PC-9 (cell line): ENCODE measurements around the gene EYS. TPM values are rescaled to one million over a fixed set of nuclear protein-coding genes. Genes with fewer than 3 reads are reported as not detected.

Experiments used
- BruUV-seq: library from RNA; stranded (reverse); fragments of 400-500 nt; replicated peaks from 2 replicates; lab custom pipeline; 2021; lab: Mats Ljungman, UMichigan
- CTCF ChIA-PET: fragments of 300-600 bp; sonication (Branson Sonifier 250); formaldehyde crosslinking; loops from one replicate; lab custom pipeline; 2022; ENCODE audit warnings: antibody characterized with exemption; lab: Charles Lee
- POLR2A ChIA-PET: fragments of 300-600 bp; sonication (Branson Sonifier 250); formaldehyde crosslinking; loops from one replicate; lab custom pipeline; 2022; ENCODE audit warnings: antibody characterized with exemption; ENCODE audit not compliant: unreplicated experiment; lab: Charles Lee
- DNase-seq, 2 experiments: peaks; one replicate each; pipeline versions ENCODE4 v3.0.0 to v3.0.0-alpha.2; 2015 to 2022; ENCODE audit warnings: mixed read lengths in 1 of 2
- H2AFZ ChIP-seq: fragments of 200-600 bp; sonication (generic); 2 replicates; pipeline ENCODE4 v1.8.1; 2017; ENCODE audit warnings: antibody characterized with exemption
- H3F3A ChIP-seq: fragments of 200-600 bp; sonication (generic); 2 replicates; pipeline ENCODE4 v1.8.1; 2017; ENCODE audit warnings: antibody characterized with exemption, mild to moderate bottlenecking, low read depth; ENCODE audit not compliant: insufficient read depth
- H3K27ac ChIP-seq: fragments of 200-600 bp; sonication (generic); 2 replicates; pipeline ENCODE4 v1.6.1; 2016; ENCODE audit warnings: mixed run types
- H3K27me3 ChIP-seq: fragments of 200-600 bp; sonication (generic); 2 replicates; pipeline ENCODE4 v1.6.1; 2016; ENCODE audit warnings: low read depth, mixed run types; ENCODE audit not compliant: insufficient read depth
- H3K36me3 ChIP-seq: fragments of 200-600 bp; sonication (generic); 2 replicates; pipeline ENCODE4 v1.6.1; 2016; ENCODE audit warnings: low read depth, mixed run types
- H3K4me1 ChIP-seq: fragments of 200-600 bp; sonication (generic); replicated peaks from 2 replicates; pipeline ENCODE4 v1.6.1; 2016; ENCODE audit warnings: mixed run types; ENCODE audit not compliant: insufficient read depth
- H3K4me2 ChIP-seq: fragments of 200-600 bp; sonication (generic); 2 replicates; pipeline ENCODE4 v1.6.1; 2017; ENCODE audit warnings: mixed run types
- H3K4me3 ChIP-seq: fragments of 200-600 bp; sonication (generic); 2 replicates; pipeline ENCODE4 v1.6.1; 2016; ENCODE audit warnings: mixed run types
- H3K79me2 ChIP-seq: fragments of 200-600 bp; sonication (generic); 2 replicates; pipeline ENCODE4 v1.6.1; 2017; ENCODE audit warnings: low read depth, mixed run types
- H3K9me2 ChIP-seq: fragments of 200-600 bp; sonication (generic); 2 replicates; pipeline ENCODE4 v1.8.1; 2017; ENCODE audit warnings: mild to moderate bottlenecking; ENCODE audit not compliant: insufficient read depth
- H3K9me3 ChIP-seq: fragments of 200-600 bp; sonication (generic); 2 replicates; pipeline ENCODE4 v1.8.1; 2016; ENCODE audit warnings: low read depth; ENCODE audit not compliant: insufficient read depth
- H4K20me1 ChIP-seq: fragments of 200-600 bp; sonication (generic); 2 replicates; pipeline ENCODE4 v1.8.1; 2017; ENCODE audit not compliant: insufficient read depth
- EZH2 ChIP-seq: fragments of 200-600 bp; sonication (generic); IDR thresholded peaks from 2 replicates; pipeline ENCODE4 v1.8.0; 2017; ENCODE audit warnings: antibody characterized with exemption, low read depth
- intact Hi-C: fragments of 100-400 bp; cut with micrococcal nuclease; formaldehyde crosslinking; loops from one replicate; pipeline ENCODE4 v1.10.0; 2022; ENCODE audit not compliant: unreplicated experiment
- total RNA-seq: library from RNA; stranded (reverse); gene quantifications from 2 replicates; pipeline ENCODE4 v1.2.3, GENCODE V29; 2021
- TF ChIP-seq, protein P1 (sequence below): fragments of 200-600 bp; sonication (generic); conservative IDR thresholded peaks from 2 replicates; pipeline ENCODE4 v1.6.1; 2017; ENCODE audit warnings: mixed run types, antibody characterized with exemption, mild to moderate bottlenecking, moderate library complexity

Gene EYS
- total RNA-seq, 1 experiment from 2014 or later = not detected

DNA sequence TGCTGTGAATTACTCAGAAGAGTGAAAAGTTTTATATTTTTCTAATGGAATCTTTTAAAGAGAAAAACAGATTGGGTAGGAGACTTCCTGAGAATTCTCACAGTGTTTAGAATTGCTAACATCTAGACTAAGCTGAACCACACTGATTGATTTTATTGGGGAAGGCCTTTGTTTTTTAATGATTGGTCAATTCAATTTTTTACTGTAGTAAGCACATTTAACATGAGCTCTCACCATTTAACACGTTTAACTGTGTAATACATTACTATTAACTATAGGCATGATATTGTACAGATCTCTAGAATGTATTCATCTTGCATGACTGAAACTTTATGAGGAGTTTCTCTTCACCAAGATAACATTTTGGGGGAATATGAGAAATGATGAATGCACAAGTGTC is 1084.1 kb downstream of the EYS start:
- BruUV-seq = no TSS peak
- no peak overlapping the region for H3K4me3 ChIP-seq
- no peaks in the 10 kb centered on the region for H3K9me3 ChIP-seq
- H3K4me2 ChIP-seq = no peak overlapping the region
- ChIA-PET POLR2A (no interaction called here), CTCF (no interaction called here)
- H3K9me2 ChIP-seq = no peaks in the 10 kb centered on the region
- TF ChIP-seq EZH2 = no peak
- TF ChIP-seq, protein P1, sequence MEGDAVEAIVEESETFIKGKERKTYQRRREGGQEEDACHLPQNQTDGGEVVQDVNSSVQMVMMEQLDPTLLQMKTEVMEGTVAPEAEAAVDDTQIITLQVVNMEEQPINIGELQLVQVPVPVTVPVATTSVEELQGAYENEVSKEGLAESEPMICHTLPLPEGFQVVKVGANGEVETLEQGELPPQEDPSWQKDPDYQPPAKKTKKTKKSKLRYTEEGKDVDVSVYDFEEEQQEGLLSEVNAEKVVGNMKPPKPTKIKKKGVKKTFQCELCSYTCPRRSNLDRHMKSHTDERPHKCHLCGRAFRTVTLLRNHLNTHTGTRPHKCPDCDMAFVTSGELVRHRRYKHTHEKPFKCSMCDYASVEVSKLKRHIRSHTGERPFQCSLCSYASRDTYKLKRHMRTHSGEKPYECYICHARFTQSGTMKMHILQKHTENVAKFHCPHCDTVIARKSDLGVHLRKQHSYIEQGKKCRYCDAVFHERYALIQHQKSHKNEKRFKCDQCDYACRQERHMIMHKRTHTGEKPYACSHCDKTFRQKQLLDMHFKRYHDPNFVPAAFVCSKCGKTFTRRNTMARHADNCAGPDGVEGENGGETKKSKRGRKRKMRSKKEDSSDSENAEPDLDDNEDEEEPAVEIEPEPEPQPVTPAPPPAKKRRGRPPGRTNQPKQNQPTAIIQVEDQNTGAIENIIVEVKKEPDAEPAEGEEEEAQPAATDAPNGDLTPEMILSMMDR = no peak
- no peak overlapping the region for H3K27ac ChIP-seq
- H3K36me3 ChIP-seq = no peaks in the 10 kb centered on the region
- no peak for DNase-seq
- H2AFZ ChIP-seq = no peak overlapping the region
- no peaks in the 10 kb centered on the region for H3K27me3 ChIP-seq
- H3F3A ChIP-seq = no peaks in the 10 kb centered on the region
- no peaks in the 10 kb centered on the region for H3K4me1 ChIP-seq
- intact Hi-C loops = no loop called here
- no peaks in the 10 kb centered on the region for H3K79me2 ChIP-seq
- no peaks in the 10 kb centered on the region for H4K20me1 ChIP-seq

DNA sequence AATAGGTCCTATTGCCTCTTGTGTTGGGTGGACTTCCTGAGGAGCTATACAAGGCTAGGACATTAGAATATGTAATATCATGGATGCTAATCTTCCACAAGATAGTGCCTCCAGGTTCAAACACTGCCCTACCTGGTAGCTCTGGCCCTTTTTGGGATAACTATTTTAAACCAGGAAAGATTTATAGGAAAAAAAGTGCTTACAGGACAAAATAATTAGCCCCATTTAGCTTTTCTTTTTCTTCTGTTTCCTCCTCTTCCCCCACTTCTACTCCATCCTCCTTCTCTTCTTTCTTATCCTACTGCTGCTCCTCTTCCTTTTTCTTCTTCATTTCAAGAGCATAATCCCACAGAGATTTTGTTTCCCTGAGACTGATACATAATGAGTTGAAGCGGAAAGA is 1104.0 kb downstream of the EYS start:
- H3K4me3 ChIP-seq = no peak overlapping the region
- POLR2A ChIA-PET = no interaction called here
- BruUV-seq = no TSS peak
- no peaks in the 10 kb centered on the region for H3K27me3 ChIP-seq
- H3F3A ChIP-seq = no peaks in the 10 kb centered on the region
- no peak for TF ChIP-seq EZH2
- H3K36me3 ChIP-seq = no peaks in the 10 kb centered on the region
- intact Hi-C loops = no loop called here
- no peaks in the 10 kb centered on the region for H3K9me2 ChIP-seq
- no peaks in the 10 kb centered on the region for H3K4me1 ChIP-seq
- no peak for DNase-seq
- H3K4me2 ChIP-seq = no peak overlapping the region
- H3K9me3 ChIP-seq = no peaks in the 10 kb centered on the region
- no peak overlapping the region for H2AFZ ChIP-seq
- CTCF ChIA-PET = no interaction called here
- no peaks in the 10 kb centered on the region for H3K79me2 ChIP-seq
- no peaks in the 10 kb centered on the region for H4K20me1 ChIP-seq
- no peak overlapping the region for H3K27ac ChIP-seq

DNA sequence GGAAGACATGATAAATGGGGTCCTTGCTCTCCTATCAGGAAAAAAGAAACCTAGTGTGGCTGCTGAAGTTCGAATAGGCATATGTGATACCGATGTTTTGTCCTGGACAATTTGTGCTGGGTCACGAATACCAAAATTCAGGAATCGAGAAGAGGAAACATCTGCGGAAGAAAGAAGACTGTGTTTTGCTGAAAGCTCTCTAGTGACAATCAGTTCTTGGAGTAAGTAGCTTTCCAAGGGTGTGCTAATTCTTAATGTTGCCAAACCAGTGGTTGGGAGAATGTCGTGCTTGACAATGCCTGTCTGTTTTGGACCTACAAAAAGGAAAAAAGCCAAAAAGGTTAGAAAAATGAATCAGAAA is 1115.4 kb downstream of the EYS start:
- H3K4me2 ChIP-seq = no peak overlapping the region
- no peaks in the 10 kb centered on the region for H3K9me3 ChIP-seq
- POLR2A ChIA-PET = no interaction called here
- H3K4me1 ChIP-seq = no peaks in the 10 kb centered on the region
- H3K27ac ChIP-seq = no peak overlapping the region
- intact Hi-C loops = no loop called here
- no peak overlapping the region for H2AFZ ChIP-seq
- BruUV-seq = no TSS peak
- H3K4me3 ChIP-seq = no peak overlapping the region
- no peak for DNase-seq
- no peaks in the 10 kb centered on the region for H4K20me1 ChIP-seq
- no peaks in the 10 kb centered on the region for H3K79me2 ChIP-seq
- H3K36me3 ChIP-seq = no peaks in the 10 kb centered on the region
- 0 out of 2 replicates have a peak, but pooled peaks cover 4% of the 10 kb centered on the region for H3K9me2 ChIP-seq
- TF ChIP-seq, protein P1 = no peak
- no peak for TF ChIP-seq EZH2
- no peaks in the 10 kb centered on the region for H3F3A ChIP-seq
- no peaks in the 10 kb centered on the region for H3K27me3 ChIP-seq
- CTCF ChIA-PET = no interaction called here

DNA sequence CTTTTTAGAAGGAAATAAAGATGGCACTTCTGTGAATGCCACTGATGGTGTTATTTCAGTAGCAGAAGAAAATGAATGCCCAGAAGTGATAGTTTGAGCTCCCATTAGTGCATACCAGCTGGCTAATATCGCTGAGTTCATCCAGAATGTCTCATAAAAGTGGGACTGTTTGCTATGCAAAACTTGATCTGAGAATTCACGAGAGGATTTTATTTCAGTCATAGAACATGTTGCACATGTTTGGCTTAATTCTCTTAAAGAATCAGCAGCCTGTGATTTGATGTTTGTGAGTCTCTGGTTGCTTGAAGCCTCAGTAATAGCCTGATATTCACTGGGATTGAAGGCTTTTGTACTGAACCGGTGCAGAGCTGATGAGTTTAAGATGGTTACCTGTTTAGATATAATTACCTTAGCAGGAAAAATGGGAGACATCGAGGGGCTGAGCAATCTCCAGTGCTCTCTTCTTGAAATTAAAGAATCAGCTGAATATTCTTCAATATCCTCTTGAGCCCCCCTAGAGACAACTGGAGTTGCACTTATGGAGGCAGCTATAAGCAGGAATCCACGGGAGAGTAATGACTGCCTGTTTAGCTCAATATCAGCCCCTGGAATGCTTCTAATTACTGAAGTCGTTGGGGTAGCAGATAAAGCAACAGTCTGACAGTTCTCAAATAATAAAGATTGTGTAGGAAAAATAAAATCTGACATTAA is 1115.9 kb downstream of the EYS start:
- no peak for DNase-seq
- ChIA-PET POLR2A (no interaction called here), CTCF (no interaction called here)
- no peak overlapping the region for H3K4me2 ChIP-seq
- no peaks in the 10 kb centered on the region for H3K36me3 ChIP-seq
- H3K4me1 ChIP-seq = no peaks in the 10 kb centered on the region
- no peak overlapping the region for H2AFZ ChIP-seq
- H3K27me3 ChIP-seq = no peaks in the 10 kb centered on the region
- intact Hi-C loops = no loop called here
- no peak overlapping the region for H3K27ac ChIP-seq
- H4K20me1 ChIP-seq = no peaks in the 10 kb centered on the region
- no peak overlapping the region for H3K4me3 ChIP-seq
- 0 out of 2 replicates have a peak, but pooled peaks cover 5% of the 10 kb centered on the region for H3K9me2 ChIP-seq
- TF ChIP-seq EZH2 = no peak
- TF ChIP-seq, protein P1 = no peak
- H3K9me3 ChIP-seq = no peaks in the 10 kb centered on the region
- no peaks in the 10 kb centered on the region for H3F3A ChIP-seq
- H3K79me2 ChIP-seq = no peaks in the 10 kb centered on the region
- no TSS peak for BruUV-seq
